ENCODE data around the gene PPP6R2. TPM values are rescaled to one million over a fixed set of nuclear protein-coding genes. Genes with fewer than 3 reads are reported as not detected.

PPP6R2 gene
- total RNA-seq, 3 donors from 2014 or later (not counting 1 experiment from before 2014, with no cell fraction given), result 76.0 to 103 (median 78.1) TPM

DNA sequence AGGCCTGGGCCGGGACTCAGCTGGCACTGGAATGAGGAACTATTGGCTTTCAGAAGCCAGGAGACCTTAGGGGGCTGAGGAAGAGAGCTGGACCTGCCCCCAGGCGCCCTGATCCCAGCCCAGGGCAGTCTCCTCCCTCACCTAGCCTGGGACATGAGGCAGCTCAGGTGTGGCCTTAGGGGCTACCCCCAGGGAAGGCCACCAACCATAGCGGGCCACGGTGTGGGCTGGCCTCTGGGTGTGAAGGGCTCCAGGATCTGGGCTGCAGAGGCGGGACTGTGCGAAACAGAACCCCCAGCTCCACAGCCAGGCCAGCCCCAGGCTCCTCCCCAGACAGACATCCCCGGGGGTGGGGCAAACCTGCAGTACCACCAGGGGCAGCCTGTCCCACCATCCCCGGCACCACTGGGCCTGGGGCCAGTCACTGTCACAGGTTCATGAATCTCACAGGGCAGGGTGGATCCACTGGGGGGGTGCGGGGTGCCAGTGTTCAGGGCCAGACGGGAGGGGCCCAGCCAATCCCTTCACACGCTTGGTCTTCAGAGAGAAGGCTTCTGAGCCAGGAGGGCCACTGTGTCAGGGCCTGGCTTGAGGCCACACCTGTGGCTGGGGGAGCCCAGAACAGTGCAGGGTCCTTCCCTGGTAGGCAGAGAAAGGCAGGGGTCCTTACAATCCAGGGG, 39.1 kb upstream of the PPP6R2 start:
- Histone ChIP-seq H3K27me3 (ENCODE audit: control insufficient read depth, insufficient read depth, low read length) (peaks cover 15% of the 10 kb centered on the region), H3K4me3 (ENCODE audit: low read length) (no peak overlapping the region), H3K36me3 (ENCODE audit: control insufficient read depth, insufficient read depth, low read length) (no peaks in the 10 kb centered on the region), H3K27ac (ENCODE audit: low read length) (peak overlapping the region; percentile 52), H3K9me3 (ENCODE audit: control insufficient read depth, insufficient read depth, low read length) (no peaks in the 10 kb centered on the region), H3K4me1 (ENCODE audit: control insufficient read depth, insufficient read depth, low read length) (peaks cover 76% of the 10 kb centered on the region)
- TF ChIP-seq CTCF (IDR thresholded peaks at IDR 0.05), result no peak
- intact Hi-C loops (cut with micrococcal nuclease), result no loop called here
- H3K9me3 Mint-ChIP-seq, result no peaks in the 10 kb centered on the region
- no peaks in the 10 kb centered on the region for H3K36me3 Mint-ChIP-seq
- peaks cover 0 to 9% of the 10 kb centered on the region in 2 donors for H3K4me1 Mint-ChIP-seq
- WGBS (ENCODE audit: insufficient coverage), result 49% methylated on average over 11 of the region's 11 CpGs
- no peak overlapping the region for H3K4me3 Mint-ChIP-seq
- ATAC-seq, result peak in 2 of 3 donors; percentile 24
- no peak for DNase-seq
- peaks cover 6 to 23% of the 10 kb centered on the region in 2 donors for H3K27me3 Mint-ChIP-seq (ENCODE audit: low read depth in 2 of 2)
- peak overlapping the region in 1 of 2 donors; percentile 67 for H3K27ac Mint-ChIP-seq

DNA sequence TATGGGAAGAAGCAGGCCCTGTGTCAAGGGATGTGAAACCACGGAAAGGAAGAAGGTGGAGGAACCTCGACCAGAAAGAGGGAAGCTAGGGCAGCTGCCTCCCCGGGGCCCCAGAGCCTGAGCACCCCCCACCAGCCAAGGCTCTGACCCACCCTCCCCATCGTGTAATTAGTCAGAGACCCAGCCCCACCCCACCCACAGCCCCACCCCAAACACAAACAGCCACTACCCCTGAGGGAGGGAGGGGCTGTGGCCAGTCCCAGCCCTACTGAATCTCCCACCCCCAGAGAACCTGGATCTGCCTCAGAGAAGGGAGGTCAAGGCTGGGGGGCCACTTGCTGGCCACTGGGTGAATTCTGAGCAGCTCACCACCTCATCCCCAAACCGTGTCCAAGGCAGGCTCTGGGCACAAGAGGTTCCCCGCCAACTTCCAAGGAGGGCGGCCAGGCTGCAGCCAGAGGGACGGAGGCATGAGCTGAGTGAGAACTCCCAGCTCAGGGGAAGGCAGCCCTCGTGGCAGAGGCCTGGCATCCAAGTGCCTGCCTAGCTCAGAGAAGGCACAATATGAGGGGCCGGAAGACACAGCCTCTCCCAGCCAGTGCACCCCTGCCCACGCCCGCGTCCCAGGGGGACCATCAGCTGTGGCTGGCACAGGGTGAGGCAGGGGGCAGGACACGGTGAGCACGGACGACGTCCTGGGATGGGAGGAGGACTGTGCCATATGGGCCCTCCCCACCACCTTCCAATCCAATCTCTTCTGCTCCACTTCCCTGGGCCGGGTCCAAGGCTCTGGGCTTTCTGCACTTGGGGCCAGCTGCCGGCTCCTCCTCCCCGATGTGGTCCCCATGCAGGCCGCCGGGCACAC, 38.4 kb upstream of the PPP6R2 start:
- TF ChIP-seq CTCF (IDR thresholded peaks at IDR 0.05), result no peak
- no peak overlapping the region for H3K4me3 ChIP-seq (ENCODE audit: low read length)
- ATAC-seq (peak in 2 of 3 donors; percentile 12 to 21), DNase-seq (no peak)
- peaks cover 79% of the 10 kb centered on the region for H3K4me1 ChIP-seq (ENCODE audit: control insufficient read depth, insufficient read depth, low read length)
- intact Hi-C loops (cut with micrococcal nuclease), result no loop called here
- no peak overlapping the region for H3K4me3 Mint-ChIP-seq
- peaks cover 6 to 23% of the 10 kb centered on the region in 2 donors for H3K27me3 Mint-ChIP-seq (ENCODE audit: low read depth in 2 of 2)
- no peaks in the 10 kb centered on the region for H3K9me3 Mint-ChIP-seq
- H3K27ac ChIP-seq (ENCODE audit: low read length), result peak overlapping the region; percentile 52
- peak overlapping the region in 1 of 2 donors; percentile 67 for H3K27ac Mint-ChIP-seq
- H3K4me1 Mint-ChIP-seq, result peaks cover 0 to 9% of the 10 kb centered on the region in 2 donors
- H3K27me3 ChIP-seq (ENCODE audit: control insufficient read depth, insufficient read depth, low read length), result peaks cover 15% of the 10 kb centered on the region
- 74% methylated on average over 21 of the region's 22 CpGs for WGBS (ENCODE audit: insufficient coverage)
- no peaks in the 10 kb centered on the region for H3K36me3 ChIP-seq (ENCODE audit: control insufficient read depth, insufficient read depth, low read length)
- no peaks in the 10 kb centered on the region for H3K36me3 Mint-ChIP-seq
- H3K9me3 ChIP-seq (ENCODE audit: control insufficient read depth, insufficient read depth, low read length), result no peaks in the 10 kb centered on the region

GRCh38 chr22:50305393-50305922, 37.7 kb upstream of the PPP6R2 start:
- ATAC-seq, result no peak
- DNase-seq, result no peak
- intact Hi-C loops (cut with micrococcal nuclease), result no loop called here
- peaks cover 79% of the 10 kb centered on the region for H3K4me1 ChIP-seq (ENCODE audit: control insufficient read depth, insufficient read depth, low read length)
- Mint-ChIP-seq H3K9me3 (no peaks in the 10 kb centered on the region), H3K27ac (no peak overlapping the region), H3K4me3 (no peak overlapping the region), H3K4me1 (peaks cover 0 to 9% of the 10 kb centered on the region in 2 donors), H3K27me3 (ENCODE audit: low read depth in 2 of 2) (peaks cover 6 to 23% of the 10 kb centered on the region in 2 donors), H3K36me3 (no peaks in the 10 kb centered on the region)
- H3K27ac ChIP-seq (ENCODE audit: low read length), result peak overlapping the region; percentile 33
- WGBS (ENCODE audit: insufficient coverage), result 90% methylated on average over 14 of the region's 14 CpGs
- H3K36me3 ChIP-seq (ENCODE audit: control insufficient read depth, insufficient read depth, low read length), result no peaks in the 10 kb centered on the region
- H3K9me3 ChIP-seq (ENCODE audit: control insufficient read depth, insufficient read depth, low read length), result no peaks in the 10 kb centered on the region
- no peak for TF ChIP-seq CTCF (IDR thresholded peaks at IDR 0.05)
- no peak overlapping the region for H3K4me3 ChIP-seq (ENCODE audit: low read length)
- H3K27me3 ChIP-seq (ENCODE audit: control insufficient read depth, insufficient read depth, low read length), result peaks cover 15% of the 10 kb centered on the region

Measured in natural killer cell (primary cell).